ENCODE measurements around the gene DNAAF8.

- TF ChIP-seq, protein P1, sequence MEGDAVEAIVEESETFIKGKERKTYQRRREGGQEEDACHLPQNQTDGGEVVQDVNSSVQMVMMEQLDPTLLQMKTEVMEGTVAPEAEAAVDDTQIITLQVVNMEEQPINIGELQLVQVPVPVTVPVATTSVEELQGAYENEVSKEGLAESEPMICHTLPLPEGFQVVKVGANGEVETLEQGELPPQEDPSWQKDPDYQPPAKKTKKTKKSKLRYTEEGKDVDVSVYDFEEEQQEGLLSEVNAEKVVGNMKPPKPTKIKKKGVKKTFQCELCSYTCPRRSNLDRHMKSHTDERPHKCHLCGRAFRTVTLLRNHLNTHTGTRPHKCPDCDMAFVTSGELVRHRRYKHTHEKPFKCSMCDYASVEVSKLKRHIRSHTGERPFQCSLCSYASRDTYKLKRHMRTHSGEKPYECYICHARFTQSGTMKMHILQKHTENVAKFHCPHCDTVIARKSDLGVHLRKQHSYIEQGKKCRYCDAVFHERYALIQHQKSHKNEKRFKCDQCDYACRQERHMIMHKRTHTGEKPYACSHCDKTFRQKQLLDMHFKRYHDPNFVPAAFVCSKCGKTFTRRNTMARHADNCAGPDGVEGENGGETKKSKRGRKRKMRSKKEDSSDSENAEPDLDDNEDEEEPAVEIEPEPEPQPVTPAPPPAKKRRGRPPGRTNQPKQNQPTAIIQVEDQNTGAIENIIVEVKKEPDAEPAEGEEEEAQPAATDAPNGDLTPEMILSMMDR (IDR thresholded peaks at IDR 0.05; ENCODE audit: low read depth, low read length, poor library complexity, severe bottlenecking): no peak
- no peak for TF ChIP-seq EZH2phosphoT487 (IDR thresholded peaks at IDR 0.05; ENCODE audit: borderline replicate concordance, low read length)
Measured at GRCh38 chr16:4780235-4780634, 45.9 kb downstream of the DNAAF8 start.

All from DOHH2 (cell line).